GM21786 (cell line): Measurements from ENCODE around the gene NRP1.

Experiments used
- ATAC-seq: cut with Tn5 transposase; IDR thresholded peaks from one replicate; pipeline ENCODE4 v1.9.1; 2021; ENCODE audit not compliant: unreplicated experiment

NRP1 gene

GRCh38 chr10:33293531-33294170 is 40.8 kb downstream of the NRP1 start:
- ATAC-seq: no peak

- no peak for ATAC-seq
These were observed 41.4 kb downstream of the NRP1 start for GRCh38 chr10:33293076-33293475.

DNA sequence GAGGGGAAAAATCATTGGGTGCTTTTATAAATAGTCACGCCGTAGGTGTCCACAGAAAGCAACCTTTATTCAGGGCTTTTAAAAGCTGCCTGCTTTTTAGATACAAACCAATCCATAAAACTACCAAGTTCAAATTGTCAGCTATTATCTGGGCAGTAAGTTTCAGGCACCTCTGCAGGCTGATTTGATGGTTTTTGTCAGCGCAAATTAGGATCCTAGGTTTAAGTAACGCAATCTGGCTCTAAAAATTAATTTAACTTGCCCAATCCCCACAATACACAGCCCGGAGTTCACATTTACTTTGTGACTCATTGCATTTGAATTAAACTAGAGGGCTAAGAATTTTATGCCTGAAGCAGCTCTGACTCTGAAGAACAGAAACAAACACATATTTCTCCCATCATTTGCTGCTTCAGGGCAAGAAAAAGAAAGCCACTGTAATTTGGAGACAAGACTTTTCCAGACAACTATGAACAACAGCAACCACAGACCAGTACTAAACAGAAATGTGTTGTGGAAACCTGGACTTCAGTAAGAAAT is 43.3 kb downstream of the NRP1 start:
- no peak for ATAC-seq

DNA sequence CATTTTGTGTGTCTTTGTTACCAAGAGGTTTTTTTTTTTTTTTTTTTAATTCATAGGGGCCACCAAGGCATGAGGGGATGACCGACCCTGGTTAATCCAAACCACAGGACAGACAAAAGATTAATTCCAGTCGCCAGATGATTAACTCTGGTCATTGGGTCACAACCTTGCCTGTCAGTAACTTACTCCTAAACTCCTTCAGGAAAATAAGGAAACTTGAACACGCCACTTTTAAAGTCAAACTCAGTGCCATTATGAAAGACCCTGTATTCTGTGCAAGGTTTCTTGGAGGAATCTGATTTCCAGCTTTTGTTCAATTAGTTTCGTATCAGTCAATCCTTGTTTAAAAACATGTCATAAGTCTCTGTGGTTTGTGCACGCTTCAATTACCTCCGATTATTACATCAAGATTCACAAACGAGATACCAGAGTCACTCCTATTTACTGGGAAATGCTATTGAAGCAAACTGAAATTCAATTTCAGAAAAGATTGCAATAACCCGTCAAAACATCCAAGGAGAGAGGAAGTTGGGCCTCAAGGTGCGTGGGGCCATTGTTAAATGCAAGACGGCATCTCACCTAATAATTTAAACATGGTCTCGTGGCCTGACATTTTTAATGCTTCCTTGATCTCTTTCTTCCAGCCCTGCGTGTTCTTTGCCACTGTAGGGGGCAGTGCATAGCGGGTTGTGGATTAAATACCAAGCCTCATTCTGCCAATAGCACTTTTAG is 44.0 kb downstream of the NRP1 start:
- ATAC-seq: no peak

DNA sequence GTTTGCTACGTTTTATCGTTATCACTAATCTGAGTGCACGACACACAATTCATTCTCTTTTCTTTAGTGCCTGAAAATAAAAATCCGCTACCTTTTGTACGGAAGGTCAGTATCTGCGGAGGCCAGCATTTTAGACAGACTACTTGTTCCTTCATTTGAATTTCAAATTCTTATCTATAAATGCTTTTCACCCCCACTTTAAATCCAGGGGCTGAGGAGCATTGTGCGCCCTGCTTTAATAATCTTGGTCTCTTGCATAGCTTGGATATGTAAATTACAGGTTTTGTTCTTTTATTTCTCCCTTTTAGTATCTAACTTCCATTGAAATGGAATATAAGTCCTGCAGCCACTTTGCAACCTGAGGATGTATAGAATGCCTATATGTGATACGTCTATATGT is 44.7 kb downstream of the NRP1 start:
- no peak for ATAC-seq

DNA sequence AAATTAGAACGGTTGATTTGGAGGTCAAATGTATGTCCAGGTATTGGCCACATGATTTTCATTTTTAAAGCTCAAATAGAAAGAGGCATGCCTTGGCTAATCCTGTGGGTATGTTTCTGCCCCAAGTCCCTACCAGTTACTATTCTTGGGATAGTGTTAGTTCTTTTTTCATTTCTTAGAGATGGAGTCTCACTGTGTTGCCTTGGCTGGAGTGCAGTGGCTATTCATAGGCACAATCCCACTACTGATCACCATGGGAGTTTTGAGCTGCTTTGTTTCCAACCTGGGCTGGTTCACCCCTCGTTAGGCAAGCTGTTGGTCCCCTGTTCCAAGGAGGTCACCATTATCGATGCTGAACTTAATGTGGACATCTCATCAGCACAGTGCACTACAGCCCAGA is 46.3 kb downstream of the NRP1 start:
- ATAC-seq: no peak

GRCh38 chr10:33287112-33287511 is 47.4 kb downstream of the NRP1 start:
- ATAC-seq: no peak

- ATAC-seq: no peak
These were observed 48.1 kb downstream of the NRP1 start for GRCh38 chr10:33286157-33286934.

GRCh38 chr10:33284945-33285344 is 49.5 kb downstream of the NRP1 start:
- no peak for ATAC-seq

- ATAC-seq: no peak
These were observed 54.5 kb downstream of the NRP1 start for GRCh38 chr10:33279811-33280602.

GRCh38 chr10:33279276-33279675 is 55.2 kb downstream of the NRP1 start:
- no peak for ATAC-seq

GRCh38 chr10:33278198-33278597 is 56.3 kb downstream of the NRP1 start:
- ATAC-seq: no peak

- ATAC-seq: no peak
These were observed 57.3 kb downstream of the NRP1 start for GRCh38 chr10:33277135-33277536.

- no peak for ATAC-seq
These were observed 58.1 kb downstream of the NRP1 start for GRCh38 chr10:33276282-33276923.

GRCh38 chr10:33274096-33274785 is 60.2 kb downstream of the NRP1 start:
- no peak for ATAC-seq

DNA sequence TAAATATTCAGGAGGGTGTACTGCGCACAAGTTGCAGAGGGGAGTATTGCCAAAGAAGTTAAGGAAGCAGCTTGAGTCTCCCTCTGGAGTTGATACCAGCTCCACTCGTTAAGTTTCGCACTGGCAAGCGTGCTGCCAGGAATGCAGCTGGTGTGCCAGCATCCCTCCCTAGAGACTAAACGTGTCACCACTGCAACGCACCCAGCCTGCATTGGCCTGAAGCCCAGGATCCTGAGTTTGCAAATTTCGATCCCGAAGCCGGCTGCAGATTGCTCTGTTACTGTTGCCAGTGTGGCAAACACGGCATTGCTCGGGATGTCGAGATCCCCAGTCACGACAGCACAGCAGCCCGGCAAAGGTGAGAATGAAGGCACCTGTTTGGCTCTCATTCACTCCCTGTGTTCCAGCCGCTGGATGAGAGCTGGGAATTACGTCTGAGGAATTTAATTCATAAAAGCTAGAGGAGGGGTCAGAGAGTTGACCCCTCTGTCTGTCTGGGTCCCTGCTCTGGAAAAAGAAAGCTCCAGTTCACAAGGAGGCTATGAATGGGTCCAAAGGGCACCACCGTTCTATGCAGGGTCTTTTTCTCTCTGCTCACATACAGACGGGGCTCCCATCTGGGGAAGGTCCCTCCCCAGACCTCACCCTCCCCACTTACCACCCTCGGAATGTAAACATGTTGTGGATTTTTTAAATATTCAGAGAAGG is 61.0 kb downstream of the NRP1 start:
- no peak for ATAC-seq

DNA sequence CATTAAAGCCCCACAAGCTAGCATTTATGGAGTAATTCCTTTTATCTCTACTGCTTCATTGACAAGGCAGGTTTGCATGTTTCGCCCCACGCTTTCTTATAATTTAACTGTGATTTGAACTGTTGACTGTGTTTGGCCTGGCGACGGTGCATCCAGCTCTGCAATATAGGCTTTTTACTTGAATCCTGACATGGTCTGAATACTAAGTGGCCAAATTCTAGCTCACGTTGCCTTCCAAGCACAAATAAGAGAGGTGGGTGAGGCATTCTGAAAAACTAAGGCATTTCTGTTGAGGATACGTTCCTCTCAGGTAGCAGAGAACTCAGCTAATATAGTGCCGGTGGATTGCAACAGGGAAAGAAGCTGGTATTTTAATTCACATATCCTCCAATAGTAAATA is 61.8 kb downstream of the NRP1 start:
- no peak for ATAC-seq

- no peak for ATAC-seq
These were observed 62.4 kb downstream of the NRP1 start for GRCh38 chr10:33271969-33272583.

DNA sequence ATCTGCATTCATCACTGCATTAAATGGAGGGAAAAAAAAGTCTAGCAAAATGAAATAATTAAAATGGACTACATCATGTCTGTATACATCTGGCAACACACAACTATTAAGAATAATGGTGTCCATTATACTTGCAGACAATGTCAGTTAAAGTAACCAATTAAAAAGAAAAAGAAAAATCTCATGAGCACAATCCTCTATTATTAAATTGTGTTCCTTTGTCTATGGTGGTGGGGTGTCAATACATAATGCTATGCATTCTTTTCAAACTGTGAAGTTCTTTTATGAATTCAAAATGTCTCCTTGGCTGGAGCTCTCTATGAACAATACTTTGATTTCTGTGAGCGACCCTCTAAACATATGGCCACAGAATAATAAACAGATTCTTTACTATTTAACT is 63.5 kb downstream of the NRP1 start:
- no peak for ATAC-seq
